GM06990 (cell line): ENCODE measurements around the gene ENOX2.

Source experiments
- DNase-seq: peaks from one replicate; pipeline ENCODE4 v3.0.0-alpha.2; 2011; ENCODE audit not compliant: insufficient read length; ENCODE audit errors: extremely low read depth
- H3K27me3 ChIP-seq: replicated peaks from 2 replicates; pipeline ENCODE4 v1.6.0; 2011; ENCODE audit warnings: low read length; ENCODE audit not compliant: control insufficient read depth, insufficient read depth
- H3K36me3 ChIP-seq: 2 replicates; pipeline ENCODE4 v1.5.1; 2011; ENCODE audit warnings: low read length; ENCODE audit not compliant: control insufficient read depth, insufficient read depth
- H3K4me3 ChIP-seq: replicated peaks from 2 replicates; pipeline ENCODE4 v1.5.1; 2011; ENCODE audit warnings: low read depth, mild to moderate bottlenecking, control low read depth, low read length
- CTCF ChIP-seq: IDR thresholded peaks from 2 replicates; pipeline ENCODE4 v1.5.1; 2011; ENCODE audit warnings: low read length, control low read depth, mild to moderate bottlenecking, inconsistent platforms; ENCODE audit not compliant: insufficient read depth, poor library complexity, severe bottlenecking

The ENOX2 gene

DNA sequence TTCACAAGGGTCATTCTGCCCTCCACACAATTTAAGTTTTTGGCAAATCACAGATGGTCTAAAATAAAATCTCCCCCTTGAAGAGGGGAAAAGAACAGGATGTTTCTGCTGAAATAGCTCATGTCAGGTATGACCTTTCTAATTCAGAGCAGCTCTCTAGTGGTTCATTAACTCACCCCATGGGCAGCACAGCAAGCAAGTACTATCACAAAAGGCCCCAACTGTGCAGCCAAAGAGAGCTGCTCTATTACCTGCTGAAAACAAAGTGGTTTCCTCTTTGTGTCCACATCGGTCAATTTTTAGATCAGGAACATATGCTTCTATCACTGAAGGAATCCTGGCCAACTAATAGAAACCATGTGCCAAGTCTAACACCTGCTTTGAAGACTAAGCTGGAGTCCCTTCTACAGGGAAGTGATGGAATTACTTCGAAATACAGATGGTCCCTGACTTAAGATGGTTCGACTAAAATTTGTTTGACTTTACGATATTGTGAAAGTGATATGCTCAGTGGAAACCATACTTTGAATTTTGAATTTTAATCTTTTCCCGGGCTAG lies 164.3 kb downstream of the ENOX2 start:
- Histone ChIP-seq H3K27me3 (no peaks in the 10 kb centered on the region), H3K4me3 (no peak overlapping the region), H3K36me3 (no peaks in the 10 kb centered on the region)
- no peak for TF ChIP-seq CTCF
- no peak for DNase-seq

- H3K4me3 ChIP-seq = no peak overlapping the region
- no peak for TF ChIP-seq CTCF
- H3K27me3 ChIP-seq = no peaks in the 10 kb centered on the region
- no peak for DNase-seq
- no peaks in the 10 kb centered on the region for H3K36me3 ChIP-seq
These were observed 168.3 kb downstream of the ENOX2 start for GRCh38 chrX:130734713-130735112.

DNA sequence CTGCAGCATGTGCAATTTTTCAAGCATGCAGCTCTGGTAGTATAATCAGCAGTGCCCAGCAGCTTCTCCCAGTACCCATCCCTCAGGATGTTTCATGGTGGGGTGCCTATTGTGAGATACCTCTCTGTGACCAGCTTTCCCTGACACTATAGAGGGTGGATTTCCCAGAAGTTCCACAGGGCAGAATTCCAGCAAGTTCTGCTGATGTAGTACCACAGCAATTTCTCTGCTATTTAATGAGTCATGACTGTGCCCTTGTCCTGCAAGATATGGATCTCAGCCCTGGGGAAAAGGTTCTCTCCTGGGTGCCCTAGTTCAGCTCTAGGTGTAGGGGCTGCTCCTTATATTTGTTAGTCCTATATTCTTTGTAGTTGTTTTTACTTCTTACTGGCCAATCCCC lies 174.8 kb downstream of the ENOX2 start:
- Histone ChIP-seq H3K27me3 (no peaks in the 10 kb centered on the region), H3K4me3 (no peak overlapping the region), H3K36me3 (no peaks in the 10 kb centered on the region)
- no peak for DNase-seq
- TF ChIP-seq CTCF = no peak

- Histone ChIP-seq H3K4me3 (no peak overlapping the region), H3K27me3 (no peaks in the 10 kb centered on the region), H3K36me3 (no peaks in the 10 kb centered on the region)
- DNase-seq = no peak
- TF ChIP-seq CTCF = no peak
These were observed 176.3 kb downstream of the ENOX2 start for GRCh38 chrX:130726661-130727060.

DNA sequence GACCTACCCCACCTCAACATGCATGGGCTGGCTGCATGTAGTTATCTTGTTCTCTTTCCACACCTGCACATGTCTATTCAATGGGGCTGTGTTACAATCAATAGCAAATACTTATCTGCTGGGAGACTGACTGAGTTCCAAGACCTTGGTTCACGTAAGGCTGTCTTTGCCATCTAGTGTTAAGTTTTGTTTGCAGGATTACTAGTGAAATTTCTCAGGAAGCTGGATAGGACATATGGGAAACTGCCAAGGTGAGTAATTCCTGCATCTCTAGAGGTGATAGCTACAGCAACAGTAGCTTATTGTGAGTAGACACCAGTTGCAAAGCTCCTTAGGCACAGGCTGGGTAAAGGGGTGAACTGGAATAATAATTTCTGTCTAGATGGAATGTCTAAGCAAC lies 177.5 kb downstream of the ENOX2 start:
- Histone ChIP-seq H3K36me3 (no peaks in the 10 kb centered on the region), H3K4me3 (no peak overlapping the region), H3K27me3 (no peaks in the 10 kb centered on the region)
- no peak for DNase-seq
- TF ChIP-seq CTCF = no peak

GRCh38 chrX:130719413-130719812 lies 183.6 kb downstream of the ENOX2 start:
- Histone ChIP-seq H3K36me3 (no peaks in the 10 kb centered on the region), H3K27me3 (no peaks in the 10 kb centered on the region), H3K4me3 (no peak overlapping the region)
- DNase-seq = no peak
- TF ChIP-seq CTCF = no peak
